HG02943 (cell line): ENCODE measurements around the gene GPC2.
"Not testable (repeated sequence)": the region's sequence is repeated elsewhere in the genome, so short reads cannot be mapped to it uniquely, and the experiment has no call there.

Experiments
- ATAC-seq: cut with Tn5 transposase; IDR thresholded peaks from one replicate; pipeline ENCODE4 v1.9.1; 2021; ENCODE audit warnings: mild to moderate bottlenecking, low read depth, moderate library complexity; ENCODE audit not compliant: unreplicated experiment

The GPC2 gene

DNA sequence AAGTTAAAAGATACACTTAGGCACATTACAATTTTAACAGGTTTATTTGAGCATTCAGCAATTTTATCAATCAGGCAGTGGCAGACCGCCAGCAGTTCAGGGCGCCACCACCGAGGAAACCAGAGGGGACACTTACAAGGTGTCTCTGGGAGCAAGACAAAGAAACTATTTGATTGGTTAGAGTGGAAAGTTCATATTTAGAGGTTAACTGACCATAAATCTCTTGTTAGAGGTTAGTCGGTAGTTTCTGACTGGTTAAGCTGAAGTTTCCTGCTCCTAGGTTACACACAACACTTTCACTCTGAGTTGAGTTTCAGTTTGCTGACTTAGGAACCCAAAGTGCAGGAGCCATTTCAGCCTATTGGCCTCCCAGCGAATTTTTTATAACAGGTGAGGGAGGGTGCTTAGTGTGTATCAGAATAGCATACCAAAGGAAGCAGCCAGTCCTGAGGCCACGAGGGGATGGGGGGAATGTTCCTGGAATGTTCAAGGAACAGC, 31.8 kb upstream of the GPC2 start:
- ATAC-seq: no peak

GRCh38 chr7:100204454-100204853, 27.3 kb upstream of the GPC2 start:
- ATAC-seq: no peak

DNA sequence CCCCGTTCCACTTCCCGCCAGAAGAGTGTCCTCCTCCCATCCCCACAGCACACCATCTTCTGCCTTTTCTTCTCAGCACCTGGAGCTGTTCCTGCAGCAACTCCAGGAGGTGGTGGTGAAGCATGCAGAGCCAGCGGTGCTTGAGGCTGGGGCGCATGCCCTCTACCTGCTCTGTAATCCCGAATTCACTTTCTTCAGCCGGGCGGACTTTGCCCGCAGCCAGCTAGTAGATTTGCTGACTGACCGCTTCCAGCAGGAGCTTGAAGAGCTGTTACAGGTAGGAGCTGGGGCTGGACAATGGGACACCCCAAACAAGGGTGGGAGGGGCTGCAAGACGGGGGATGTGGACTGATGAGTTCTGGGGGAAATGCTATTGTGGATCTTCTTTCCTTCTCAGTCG, 23.5 kb upstream of the GPC2 start:
- no peak for ATAC-seq

DNA sequence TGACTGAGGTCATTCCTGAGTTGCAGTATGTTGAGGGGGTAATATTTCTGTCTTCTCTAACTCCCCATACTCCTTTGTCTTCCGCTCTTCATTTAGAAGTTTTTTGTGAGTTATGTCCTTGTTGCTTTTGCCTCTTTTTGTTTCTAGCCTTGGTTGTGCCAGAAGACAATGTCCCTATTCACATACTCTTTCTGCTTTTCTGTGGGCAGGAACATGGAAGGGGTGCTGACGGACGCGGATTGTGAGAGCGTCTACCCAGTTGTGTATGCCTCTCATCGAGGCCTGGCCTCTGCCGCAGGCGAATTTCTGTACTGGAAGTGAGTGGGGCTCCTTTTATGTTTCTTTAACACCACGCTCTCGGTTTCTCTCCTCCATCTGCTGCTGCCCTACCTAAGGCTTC, 21.1 kb upstream of the GPC2 start:
- no peak for ATAC-seq

GRCh38 chr7:100195901-100196322, 18.7 kb upstream of the GPC2 start:
- ATAC-seq: not testable (repeated sequence)

DNA sequence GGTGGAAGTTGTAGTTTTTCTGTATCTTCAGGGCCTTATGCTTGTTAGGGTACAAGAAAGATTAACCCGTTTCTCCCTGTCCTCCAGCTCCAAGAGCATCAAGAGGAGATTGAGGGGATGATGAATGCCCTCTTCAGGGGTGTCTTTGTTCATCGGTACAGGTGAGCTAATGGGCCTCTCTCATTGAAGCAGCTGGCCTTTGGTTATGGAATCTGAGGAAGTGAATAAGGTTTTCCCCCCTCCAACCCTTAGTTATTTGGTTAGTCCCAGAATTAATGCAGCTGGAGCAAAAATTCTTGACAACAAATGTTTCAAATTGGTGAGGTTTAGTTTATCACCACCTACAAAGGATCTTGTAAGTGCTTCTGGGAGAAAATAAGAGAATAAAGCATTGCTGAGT, 18.0 kb upstream of the GPC2 start:
- ATAC-seq: no peak

DNA sequence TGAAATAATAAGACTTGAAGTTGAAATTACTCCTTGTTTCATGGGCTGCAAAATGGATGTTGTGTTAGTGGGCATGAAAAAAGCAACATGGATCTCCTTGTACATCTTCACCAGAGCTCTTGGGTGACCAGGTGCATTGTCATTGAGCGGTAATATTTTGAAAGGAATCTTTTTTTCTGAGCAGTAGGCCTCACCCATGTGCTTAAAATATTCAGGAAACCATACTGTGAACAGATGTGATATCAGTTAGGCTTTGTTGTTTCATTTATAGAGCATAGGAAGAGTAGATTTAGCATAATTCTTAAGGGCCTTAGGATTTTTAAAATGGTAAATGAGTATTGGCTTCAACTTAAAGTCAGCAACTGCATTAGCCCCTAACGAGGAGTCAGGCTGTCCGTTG, 15.8 kb upstream of the GPC2 start:
- ATAC-seq: no peak

DNA sequence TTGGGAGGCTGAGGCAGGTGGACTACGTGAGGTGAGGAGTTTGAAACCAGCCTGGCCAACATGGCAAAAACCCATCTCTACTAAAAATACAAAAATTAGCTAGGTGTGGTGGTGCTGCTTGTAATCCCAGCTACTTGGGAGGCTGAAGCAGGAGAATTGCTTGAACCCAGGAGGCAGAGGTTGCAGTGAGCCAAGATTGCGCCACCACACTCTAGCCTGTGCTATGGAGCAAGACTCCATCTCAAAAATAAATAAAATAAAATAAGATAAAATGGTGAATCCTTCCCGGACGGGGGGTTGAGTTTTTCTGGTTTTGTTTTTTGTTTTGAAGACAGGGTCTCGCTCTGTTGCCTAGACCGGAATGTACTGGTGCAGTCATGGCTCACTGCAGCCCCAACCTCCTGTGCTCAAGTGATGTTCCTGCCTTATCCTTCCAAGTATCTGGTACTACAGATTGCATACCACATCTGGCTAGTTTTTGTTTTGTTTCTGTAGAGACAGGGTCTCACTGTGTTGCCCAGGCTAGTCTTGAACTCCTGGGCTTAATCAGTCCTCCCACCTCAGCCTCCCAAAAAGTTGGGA, 15.2 kb upstream of the GPC2 start:
- not testable (repeated sequence) for ATAC-seq

- ATAC-seq: no peak
These were observed 14.6 kb upstream of the GPC2 start for GRCh38 chr7:100191775-100192174.

DNA sequence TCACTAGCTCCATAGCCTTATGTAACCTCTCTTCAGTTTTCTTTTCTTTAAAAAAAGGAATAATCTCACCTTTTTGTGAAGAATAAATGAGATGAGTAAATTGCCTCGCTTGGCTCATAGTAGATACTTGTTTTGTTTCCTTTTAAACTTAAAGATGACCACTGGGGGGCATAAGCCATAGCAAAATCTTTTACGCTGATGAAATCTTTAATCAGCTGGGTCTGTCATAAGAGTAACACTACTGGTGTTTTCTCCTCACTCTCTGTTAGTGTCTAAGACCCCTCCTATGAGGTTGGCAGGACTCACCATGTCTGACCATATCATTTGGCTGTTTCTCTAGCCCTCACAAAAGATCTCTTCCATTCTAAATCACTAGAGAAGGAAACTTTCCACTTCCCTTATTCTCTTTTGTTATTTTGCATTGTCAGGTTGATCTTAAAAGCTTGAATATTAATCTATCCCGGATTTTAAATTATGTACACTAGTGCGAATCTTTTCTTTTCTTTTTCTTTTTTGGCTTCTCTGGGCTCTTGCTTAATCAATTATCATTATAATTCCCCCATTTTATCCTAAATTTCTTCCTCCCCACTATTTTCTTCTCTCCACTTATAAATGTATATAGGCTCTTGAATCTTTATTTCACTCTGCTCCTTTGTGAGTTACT, 13.0 kb upstream of the GPC2 start:
- ATAC-seq: no peak

- no peak for ATAC-seq
These were observed 11.9 kb upstream of the GPC2 start for GRCh38 chr7:100189061-100189460.

GRCh38 chr7:100185726-100186125, 8.5 kb upstream of the GPC2 start:
- no peak for ATAC-seq

- not testable (repeated sequence) for ATAC-seq
These were observed 5.9 kb upstream of the GPC2 start for GRCh38 chr7:100183090-100183489.

- not testable (repeated sequence) for ATAC-seq
These were observed 5.4 kb upstream of the GPC2 start for GRCh38 chr7:100182616-100183015.

- ATAC-seq: not testable (repeated sequence)
These were observed 2.9 kb upstream of the GPC2 start for GRCh38 chr7:100180084-100180483.

DNA sequence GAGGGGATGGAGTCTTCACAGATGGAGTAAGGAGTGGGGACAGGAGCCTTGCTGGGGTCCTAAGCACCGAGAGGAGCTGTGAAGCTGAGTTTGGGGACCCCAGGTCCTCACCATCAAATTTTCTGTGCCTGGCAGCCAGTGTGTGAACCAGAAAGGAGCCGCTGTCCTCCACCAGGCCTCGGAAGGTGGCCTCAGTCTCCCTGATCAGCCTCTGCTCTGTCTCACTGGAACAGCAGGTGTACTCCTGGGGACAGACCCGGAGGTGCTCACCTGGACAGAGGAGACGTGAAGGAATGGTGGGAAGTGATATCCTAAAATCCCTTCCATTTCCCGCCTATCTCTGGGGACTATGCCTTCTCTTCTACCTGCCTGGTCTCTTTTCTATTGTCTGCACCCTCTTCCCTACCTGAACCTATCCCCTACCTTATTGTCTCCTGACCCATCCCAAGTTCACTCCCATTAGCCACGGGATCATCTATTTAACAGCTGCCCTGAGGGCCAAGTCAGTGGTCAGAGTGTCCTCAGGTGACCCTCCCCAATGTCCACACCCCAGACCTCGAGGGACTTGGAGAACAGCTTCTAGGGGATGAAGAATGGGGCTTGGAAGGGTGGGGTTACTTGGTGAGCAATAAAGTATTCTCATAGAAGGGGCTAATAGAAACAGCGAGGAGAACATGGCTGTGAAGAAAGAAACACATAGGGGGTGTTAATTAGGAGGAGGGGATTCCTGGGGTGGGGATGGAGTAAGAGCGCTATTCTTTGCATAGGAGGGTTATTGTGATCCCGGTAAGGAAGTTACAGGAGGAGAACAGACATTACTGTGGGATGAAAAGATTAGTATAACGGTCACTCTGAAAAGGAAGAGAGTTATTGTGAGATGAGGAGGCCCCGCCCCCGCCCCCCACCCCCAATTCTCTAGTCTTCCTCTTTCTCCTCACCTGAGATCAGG, 811 bp downstream of the GPC2 start:
- no peak for ATAC-seq

GRCh38 chr7:100175296-100175935, 1.8 kb downstream of the GPC2 start:
- ATAC-seq: no peak

DNA sequence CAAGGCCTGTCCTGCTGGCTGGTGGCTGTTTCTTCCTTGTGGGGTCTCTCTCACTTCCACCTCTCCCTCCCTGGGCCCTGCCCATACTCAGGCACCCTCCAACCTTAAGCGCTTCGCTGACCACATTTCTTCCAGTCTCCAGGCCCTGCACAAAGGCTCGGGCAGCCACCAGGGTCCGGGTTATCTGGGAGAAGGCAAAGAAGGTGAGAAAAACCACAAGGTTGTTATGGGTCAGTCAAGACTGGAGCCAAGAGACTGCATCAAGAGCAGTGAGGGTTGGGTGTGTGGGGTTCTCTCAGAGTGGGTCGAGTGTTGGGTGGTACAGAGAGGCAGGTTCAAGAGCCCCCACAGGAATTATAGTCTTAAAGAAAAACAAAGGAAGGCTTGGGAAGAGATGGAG, 2.6 kb downstream of the GPC2 start:
- ATAC-seq: no peak

DNA sequence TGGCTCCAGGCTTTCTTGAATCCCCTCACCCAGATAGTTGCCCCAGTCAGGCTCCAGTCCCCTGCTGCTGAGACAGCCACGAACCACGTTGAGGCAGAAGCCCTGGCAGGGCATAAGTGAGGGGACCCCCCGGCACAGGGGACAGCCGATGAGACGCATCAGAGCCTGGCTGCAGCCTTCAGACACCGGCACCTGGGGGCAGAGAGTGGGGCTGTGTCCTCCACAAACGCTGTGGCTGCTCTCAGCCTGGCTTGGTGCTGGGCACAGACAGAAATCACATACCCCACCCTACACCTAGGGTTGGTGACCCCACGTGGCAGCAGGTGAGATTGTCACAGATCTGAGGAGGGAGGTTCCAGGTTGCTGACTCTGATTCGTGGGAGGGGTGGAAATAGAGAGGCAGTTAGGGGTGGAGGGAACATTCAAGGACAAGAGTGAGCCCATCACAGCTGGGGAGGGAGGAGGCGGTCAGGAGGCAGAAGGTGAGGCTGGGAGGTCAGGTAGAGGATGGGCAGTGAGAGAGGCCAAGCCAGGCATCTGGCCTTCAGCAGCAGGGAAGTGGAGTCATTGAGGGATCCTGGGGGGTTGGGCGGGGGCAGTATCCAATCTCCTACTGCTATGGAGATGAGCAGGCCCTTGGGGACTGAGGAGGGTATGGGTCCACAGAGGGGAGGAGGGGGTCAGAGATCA, 3.2 kb downstream of the GPC2 start:
- no peak for ATAC-seq

DNA sequence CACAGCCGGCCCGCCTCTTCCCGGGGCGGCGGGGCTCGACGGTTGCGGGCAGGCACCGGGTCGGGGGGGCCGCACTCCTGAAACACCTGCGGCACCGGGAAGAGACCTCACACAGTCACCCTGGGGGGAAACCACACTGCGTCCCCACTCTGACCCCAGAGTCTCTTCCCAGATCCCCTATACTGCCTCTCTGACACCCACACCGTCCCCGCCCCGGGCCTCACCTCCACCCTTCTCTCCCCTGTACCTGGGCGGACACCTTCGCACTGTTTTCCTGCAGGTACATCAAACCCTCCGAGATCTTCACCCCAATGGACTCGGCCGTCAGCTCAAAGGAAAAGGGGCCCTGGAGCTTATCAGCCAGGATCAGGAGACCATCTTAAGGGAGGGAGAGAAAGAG, 5.3 kb downstream of the GPC2 start:
- ATAC-seq: no peak
